ENCODE data around the gene CDK14.

Gene CDK14

GRCh38 chr7:90774706-90775105 is 178.6 kb downstream of the CDK14 start:
- Histone ChIP-seq H3K4me3 (ENCODE audit: low read depth, low read length) (no peak overlapping the region), H3K4me2 (ENCODE audit: low read length) (no peak overlapping the region), H3K27me3 (ENCODE audit: control insufficient read depth, insufficient read depth, low read length) (no peaks in the 10 kb centered on the region), H2AFZ (no peak overlapping the region), H3K9ac (no peak overlapping the region), H3K36me3 (ENCODE audit: control insufficient read depth, insufficient read depth, low read length) (no peaks in the 10 kb centered on the region), H3K79me2 (no peaks in the 10 kb centered on the region), H3K4me1 (no peaks in the 10 kb centered on the region), H3K9me3 (ENCODE audit: control insufficient read depth, low read length) (no peaks in the 10 kb centered on the region), H3K27ac (no peak overlapping the region)
- TF ChIP-seq CTCF (IDR thresholded peaks at IDR 0.05), result no peak

- H3K36me3 ChIP-seq (ENCODE audit: control insufficient read depth, insufficient read depth, low read length), result peaks cover 2% of the 10 kb centered on the region
- H3K9ac ChIP-seq, result no peak overlapping the region
Observed at GRCh38 chr7:90775383-90775965, 179.4 kb downstream of the CDK14 start.

GRCh38 chr7:90777041-90777440 is 180.9 kb downstream of the CDK14 start:
- Histone ChIP-seq H3K36me3 (ENCODE audit: control insufficient read depth, insufficient read depth, low read length) (peaks cover 2% of the 10 kb centered on the region), H3K9me3 (ENCODE audit: control insufficient read depth, low read length) (no peaks in the 10 kb centered on the region), H2AFZ (no peak overlapping the region), H3K27me3 (ENCODE audit: control insufficient read depth, insufficient read depth, low read length) (no peaks in the 10 kb centered on the region), H3K27ac (no peak overlapping the region), H3K79me2 (no peaks in the 10 kb centered on the region), H3K4me1 (no peaks in the 10 kb centered on the region), H3K9ac (no peak overlapping the region), H3K4me3 (ENCODE audit: low read depth, low read length) (no peak overlapping the region), H3K4me2 (ENCODE audit: low read length) (no peak overlapping the region)
- no peak for TF ChIP-seq CTCF (IDR thresholded peaks at IDR 0.05)

More at GRCh38 chr7:90775383-90775965, 179.4 kb downstream of the CDK14 start:
- H3K4me3 ChIP-seq (ENCODE audit: low read depth, low read length), result no peak overlapping the region
- no peaks in the 10 kb centered on the region for H3K9me3 ChIP-seq (ENCODE audit: control insufficient read depth, low read length)
- no peak overlapping the region for H3K4me2 ChIP-seq (ENCODE audit: low read length)
- no peak for TF ChIP-seq CTCF (IDR thresholded peaks at IDR 0.05)
- H3K4me1 ChIP-seq, result no peaks in the 10 kb centered on the region
- H3K79me2 ChIP-seq, result no peaks in the 10 kb centered on the region
- H3K27ac ChIP-seq, result no peak overlapping the region
- H3K27me3 ChIP-seq (ENCODE audit: control insufficient read depth, insufficient read depth, low read length), result no peaks in the 10 kb centered on the region
- no peak overlapping the region for H2AFZ ChIP-seq

GRCh38 chr7:90777465-90777864 is 181.3 kb downstream of the CDK14 start:
- no peak overlapping the region for H3K27ac ChIP-seq
- no peaks in the 10 kb centered on the region for H3K27me3 ChIP-seq (ENCODE audit: control insufficient read depth, insufficient read depth, low read length)
- no peak overlapping the region for H2AFZ ChIP-seq
- no peak overlapping the region for H3K4me2 ChIP-seq (ENCODE audit: low read length)
- H3K79me2 ChIP-seq, result no peaks in the 10 kb centered on the region
- H3K9me3 ChIP-seq (ENCODE audit: control insufficient read depth, low read length), result no peaks in the 10 kb centered on the region
- H3K36me3 ChIP-seq (ENCODE audit: control insufficient read depth, insufficient read depth, low read length), result peaks cover 2% of the 10 kb centered on the region
- no peaks in the 10 kb centered on the region for H3K4me1 ChIP-seq
- TF ChIP-seq CTCF (IDR thresholded peaks at IDR 0.05), result no peak
- no peak overlapping the region for H3K4me3 ChIP-seq (ENCODE audit: low read depth, low read length)
- H3K9ac ChIP-seq, result no peak overlapping the region

GRCh38 chr7:90777886-90778285 is 181.8 kb downstream of the CDK14 start:
- H2AFZ ChIP-seq, result no peak overlapping the region
- H3K27me3 ChIP-seq (ENCODE audit: control insufficient read depth, insufficient read depth, low read length), result no peaks in the 10 kb centered on the region
- H3K27ac ChIP-seq, result no peak overlapping the region
- no peak for TF ChIP-seq CTCF (IDR thresholded peaks at IDR 0.05)
- H3K9ac ChIP-seq, result no peak overlapping the region
- no peaks in the 10 kb centered on the region for H3K9me3 ChIP-seq (ENCODE audit: control insufficient read depth, low read length)
- H3K79me2 ChIP-seq, result no peaks in the 10 kb centered on the region
- H3K4me3 ChIP-seq (ENCODE audit: low read depth, low read length), result no peak overlapping the region
- H3K36me3 ChIP-seq (ENCODE audit: control insufficient read depth, insufficient read depth, low read length), result peaks cover 2% of the 10 kb centered on the region
- no peak overlapping the region for H3K4me2 ChIP-seq (ENCODE audit: low read length)
- H3K4me1 ChIP-seq, result no peaks in the 10 kb centered on the region
